HL-60/S4 (cell line): ENCODE results near the gene PDCD2L.
"Not testable (repeated sequence)": the region's sequence is repeated elsewhere in the genome, so short reads cannot be mapped to it uniquely, and the experiment has no call there.

Experiments used
- in situ Hi-C: fragments of 300-500 bp; cut with MboI; formaldehyde crosslinking; loops from 2 replicates; pipeline ENCODE4 v1.14.3; 2022; ENCODE audit warnings: low sequenced_read_pairs

PDCD2L gene, protein sequence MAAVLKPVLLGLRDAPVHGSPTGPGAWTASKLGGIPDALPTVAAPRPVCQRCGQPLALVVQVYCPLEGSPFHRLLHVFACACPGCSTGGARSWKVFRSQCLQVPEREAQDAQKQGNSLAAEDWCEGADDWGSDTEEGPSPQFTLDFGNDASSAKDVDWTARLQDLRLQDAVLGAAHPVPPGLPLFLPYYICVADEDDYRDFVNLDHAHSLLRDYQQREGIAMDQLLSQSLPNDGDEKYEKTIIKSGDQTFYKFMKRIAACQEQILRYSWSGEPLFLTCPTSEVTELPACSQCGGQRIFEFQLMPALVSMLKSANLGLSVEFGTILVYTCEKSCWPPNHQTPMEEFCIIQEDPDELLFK

DNA sequence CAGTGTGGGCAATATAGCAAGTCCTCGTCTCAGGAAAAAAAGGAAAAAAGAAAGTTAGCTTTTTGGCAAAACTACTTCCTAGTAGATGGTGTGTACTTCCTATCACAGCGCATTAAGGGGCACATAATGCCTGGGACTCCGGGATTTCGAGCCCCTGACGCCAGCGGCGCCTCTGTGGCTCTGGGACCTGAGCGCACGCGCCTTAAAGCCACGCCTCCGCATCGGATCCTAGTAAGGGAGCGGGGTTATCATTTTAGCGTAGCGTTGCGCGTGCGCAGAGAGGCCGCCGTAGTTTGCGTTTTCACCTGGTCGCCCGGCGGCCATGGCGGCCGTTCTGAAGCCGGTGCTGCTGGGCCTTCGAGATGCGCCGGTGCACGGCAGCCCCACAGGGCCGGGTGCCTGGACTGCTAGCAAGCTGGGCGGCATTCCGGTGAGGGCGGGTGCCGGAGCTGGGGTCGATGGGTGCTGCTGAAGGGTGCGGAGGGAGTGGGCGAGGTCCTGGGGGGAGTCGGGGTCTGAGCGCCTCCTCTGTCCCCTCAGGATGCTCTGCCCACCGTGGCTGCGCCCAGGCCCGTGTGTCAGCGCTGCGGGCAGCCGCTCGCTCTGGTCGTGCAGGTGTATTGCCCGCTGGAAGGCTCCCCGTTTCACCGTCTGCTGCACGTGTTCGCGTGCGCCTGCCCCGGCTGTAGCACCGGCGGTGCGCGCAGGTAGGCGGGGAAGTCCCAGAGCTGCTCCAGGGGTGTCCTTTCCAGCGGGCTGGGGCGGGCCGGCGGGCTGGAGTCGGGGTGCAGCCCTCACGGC is at the start of gene PDCD2L:
PDCD2L (plus strand) TSS at position 291 of the 801 bp plus-strand sequence; CDS start at position 323, 32 bp downstream.
- in situ Hi-C loops, result no loop called here

DNA sequence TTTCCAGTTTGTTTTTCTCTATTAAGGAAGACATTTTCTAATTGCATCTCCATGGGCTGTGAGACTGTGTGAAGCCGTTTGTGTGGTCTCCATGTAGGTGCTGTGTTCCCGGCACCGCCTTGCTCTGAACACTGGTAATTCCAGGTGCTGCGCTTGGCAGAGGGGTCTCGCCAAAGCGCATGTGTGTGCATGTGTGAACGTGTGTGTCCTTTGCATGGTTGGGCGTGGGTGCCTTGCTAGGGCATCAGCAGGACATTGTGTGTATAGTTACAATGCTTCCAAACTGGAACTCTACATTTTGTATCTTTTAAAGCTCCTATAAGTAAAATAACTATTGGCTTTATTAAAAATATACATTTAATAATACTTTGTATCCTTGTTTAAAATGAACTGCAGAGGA is 49.0 kb upstream of the PDCD2L start:
- in situ Hi-C loops, result no loop called here

DNA sequence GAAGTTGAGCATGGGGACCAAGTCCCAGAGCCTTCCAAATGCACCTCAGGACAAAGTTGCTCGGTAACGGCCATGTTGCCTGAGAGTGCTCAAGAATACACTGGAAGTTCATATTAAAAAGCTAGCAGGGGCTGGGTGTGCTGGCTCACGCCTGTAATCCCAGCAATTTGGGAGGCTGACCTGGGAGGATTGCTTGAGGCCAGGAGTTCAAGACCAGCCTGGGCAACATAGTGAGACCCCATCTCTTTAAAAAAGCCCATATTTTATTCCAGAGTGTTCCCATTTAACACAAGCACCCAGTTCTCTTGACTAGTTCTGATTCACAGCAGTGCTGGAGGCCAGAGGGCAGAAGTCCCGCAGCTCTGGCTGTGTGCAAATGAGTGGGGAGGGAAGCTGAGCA is 47.3 kb upstream of the PDCD2L start:
- in situ Hi-C loops, result no loop called here

DNA sequence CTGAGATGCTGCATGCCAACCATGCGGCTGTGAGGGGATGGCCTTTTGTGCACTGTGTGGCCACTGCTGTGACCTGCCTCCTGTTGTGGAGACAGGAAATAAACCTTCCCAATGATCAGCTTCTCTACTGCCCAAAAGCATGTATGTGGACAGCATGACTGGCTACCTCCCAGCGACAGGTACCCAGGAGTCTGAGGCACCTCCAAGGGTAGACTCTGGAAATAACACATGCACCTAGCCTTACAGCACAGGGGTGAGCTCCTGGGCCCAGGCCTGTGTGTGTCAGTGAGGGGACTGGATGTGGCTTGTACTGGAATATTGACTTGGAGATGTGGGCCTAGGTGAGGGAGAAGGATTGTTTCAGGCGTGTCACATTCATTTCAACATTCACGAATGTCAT is 46.8 kb upstream of the PDCD2L start:
- in situ Hi-C loops, result no loop called here

DNA sequence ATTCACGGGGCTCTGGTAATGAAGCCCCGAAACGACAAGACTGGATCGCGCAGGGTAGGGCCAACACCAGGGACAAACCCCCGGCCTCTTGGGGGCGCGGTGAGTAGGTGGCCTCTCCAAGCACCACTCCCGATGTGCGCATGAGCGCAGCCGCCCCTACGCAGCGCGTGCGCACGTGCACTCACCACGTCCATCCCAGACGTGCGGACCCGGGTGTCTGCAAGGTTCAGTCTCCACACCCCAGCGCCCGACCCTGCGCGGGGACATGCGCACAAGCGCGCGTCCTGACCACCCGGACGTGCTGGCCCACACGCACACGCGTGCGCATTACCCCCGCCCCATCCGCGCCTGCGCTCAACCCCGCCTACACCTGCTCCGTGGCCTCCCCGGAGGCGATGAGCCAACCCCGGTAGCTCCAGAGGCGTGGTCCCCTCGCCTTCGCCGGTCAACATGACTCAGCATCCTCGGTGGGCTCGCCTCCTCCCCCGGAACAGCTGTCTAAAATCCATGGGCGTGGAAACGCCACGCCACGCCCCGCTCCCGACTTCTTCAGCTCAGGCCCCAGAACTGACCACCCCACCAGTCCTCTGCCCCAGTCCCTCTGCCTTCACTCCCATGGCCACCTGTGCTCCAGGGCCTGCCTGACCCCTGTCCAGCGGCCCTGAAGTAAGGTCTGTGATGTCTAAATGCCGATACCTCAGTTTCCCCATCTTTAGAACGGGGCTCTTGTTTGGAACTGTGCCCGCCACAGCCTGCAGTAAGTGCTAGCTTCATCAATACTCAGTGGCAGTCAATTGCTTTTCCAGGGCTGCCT is 44.9 kb upstream of the PDCD2L start:
- in situ Hi-C loops, result no loop called here

DNA sequence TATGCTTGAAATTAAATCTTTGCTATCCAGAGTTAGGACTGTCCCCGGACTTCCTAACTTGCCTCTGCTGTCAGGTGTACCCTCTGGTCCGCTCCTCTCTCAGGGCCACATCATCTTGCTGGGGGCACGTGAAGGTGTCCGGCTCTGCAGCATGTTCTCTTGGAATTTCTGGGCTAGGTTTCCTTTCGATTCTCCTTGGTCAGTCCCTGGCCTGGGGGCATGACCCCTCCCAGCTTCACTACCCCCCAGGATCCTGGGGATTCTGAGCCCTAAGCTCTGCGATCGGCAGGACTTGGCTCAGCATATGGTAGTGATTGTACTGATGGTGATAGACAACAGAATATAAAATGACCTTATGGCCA is 44.3 kb upstream of the PDCD2L start:
- in situ Hi-C loops, result no loop called here

DNA sequence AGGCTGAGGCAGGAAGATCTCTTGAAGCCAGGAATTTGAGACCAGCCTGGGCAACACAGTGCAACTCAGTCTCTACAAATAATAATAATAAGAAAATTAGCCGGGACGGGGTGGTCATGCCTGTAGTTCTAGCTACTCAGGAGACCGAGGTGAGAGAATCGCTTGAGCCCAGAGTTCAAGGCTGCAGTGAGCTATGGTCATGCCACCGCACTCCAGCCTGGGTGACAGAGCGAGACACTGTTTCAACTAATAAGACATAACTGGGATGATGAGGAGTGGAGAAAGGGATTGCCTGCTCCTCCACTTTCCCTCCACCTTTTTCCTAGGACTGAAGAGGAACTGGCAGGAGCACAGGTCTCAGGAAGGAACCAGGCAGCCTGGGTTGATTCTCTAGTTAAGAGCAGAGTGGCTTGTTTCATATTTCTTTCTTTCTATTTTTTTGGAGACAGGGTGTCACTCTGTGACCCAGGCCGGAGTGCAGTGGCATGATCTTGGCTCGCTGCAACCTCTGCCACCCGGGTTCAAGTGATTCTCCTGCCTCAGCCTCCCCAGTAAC is 43.8 kb upstream of the PDCD2L start:
- in situ Hi-C loops, result no loop called here

DNA sequence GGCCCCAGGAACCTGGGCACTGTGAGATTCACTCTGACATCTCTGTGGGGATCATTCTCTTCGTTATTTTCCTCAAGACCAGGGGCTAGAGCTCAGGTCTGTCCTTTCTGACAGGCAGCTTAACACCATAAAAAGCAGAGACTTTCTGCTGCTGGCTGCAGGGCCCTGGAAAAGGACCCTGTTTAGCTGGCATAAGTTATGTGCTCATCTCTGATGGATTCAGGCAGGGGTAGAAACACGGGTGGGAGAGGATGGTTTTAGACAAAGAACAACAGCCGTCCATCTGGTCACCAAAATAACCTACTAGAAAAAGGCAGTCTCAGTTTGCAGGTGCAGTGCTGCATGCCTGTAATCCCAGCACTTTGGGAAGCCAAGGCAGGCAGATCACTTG is 41.5 kb upstream of the PDCD2L start:
- in situ Hi-C loops, result no loop called here

DNA sequence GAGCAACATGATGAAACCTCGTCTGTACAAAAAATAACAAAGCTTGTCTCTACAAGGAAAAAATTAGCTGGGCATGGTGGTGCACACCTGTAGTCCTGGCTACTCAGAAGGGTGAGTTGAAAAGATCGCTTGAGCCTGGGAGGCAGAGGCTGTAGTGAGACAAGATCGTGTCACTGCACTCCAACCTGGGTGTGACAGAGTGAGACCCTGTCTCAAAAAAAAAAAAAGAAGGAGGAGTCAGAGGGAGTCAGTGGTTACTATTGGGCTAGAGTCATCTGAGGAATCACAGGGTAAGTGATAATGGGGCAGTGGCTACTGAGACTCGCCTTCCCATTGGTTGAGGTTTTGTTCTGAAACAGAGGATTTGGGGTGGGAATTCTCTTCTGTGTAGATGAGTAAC is 41.1 kb upstream of the PDCD2L start:
- in situ Hi-C loops, result no loop called here

DNA sequence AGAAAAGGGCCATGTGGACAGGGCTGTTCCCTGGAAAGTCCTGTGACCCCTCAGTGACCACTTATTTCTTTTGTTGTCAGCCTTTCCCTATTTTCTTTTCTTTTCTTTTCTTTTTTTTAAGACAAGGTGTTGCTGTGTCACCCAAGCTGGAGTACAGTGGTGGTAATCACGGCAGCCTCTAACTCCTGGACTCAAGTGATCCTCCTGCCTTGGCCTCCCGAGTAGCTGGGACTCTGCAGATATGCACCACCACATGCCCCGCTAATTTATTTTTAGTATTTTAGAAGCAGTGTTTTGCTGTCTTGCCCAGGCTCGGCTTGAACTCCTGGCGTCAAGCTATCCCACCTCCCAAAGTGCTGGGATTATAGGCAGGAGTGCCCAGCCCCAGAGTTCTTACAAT is 40.3 kb upstream of the PDCD2L start:
- in situ Hi-C loops, result no loop called here

DNA sequence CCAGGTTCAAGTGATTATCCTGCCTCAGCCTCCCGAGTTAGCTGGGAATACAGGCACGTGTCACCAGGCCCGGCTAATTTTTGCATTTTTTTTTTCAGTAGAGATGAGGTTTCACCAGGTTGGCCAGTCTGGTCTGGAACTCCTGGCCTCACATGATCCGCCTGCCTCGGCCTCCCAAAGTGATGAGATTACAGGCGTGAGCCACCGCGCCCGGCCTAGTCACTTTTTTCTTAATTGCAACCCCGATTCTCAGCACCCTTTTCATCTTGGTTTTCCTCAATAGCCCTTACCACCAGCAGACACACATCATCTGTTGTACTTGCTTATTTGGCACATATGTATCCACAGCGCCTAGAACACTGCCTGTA is 39.8 kb upstream of the PDCD2L start:
- in situ Hi-C loops, result no loop called here

DNA sequence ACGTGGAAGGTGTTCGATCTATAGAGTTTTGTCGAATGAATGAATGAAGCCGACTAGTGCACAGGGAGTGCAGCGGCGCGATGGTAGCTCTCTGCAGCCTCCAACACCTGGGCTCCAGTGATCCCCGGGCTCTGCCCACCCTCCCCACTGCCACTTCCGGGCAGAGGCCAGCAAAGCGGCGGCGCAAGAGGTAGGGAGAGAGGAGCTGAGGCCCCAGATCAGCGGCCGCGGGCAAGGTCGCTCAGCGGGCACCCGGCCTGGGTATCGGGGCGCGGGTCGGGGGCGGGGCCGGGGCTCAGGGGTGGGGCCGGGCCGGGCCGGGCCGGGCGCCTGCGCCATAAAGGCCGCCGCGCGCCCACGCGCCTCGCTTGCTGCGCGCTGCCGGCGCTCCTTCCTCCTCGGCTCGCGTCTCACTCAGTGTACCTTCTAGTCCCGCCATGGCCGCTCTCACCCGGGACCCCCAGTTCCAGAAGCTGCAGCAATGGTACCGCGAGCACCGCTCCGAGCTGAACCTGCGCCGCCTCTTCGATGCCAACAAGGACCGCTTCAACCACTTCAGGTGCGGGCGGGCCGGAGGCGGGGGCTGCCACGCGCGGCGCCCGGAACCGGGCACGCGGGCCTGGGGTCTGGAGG is 39.3 kb upstream of the PDCD2L start, which contains the start of gene GPI:
GPI (plus strand) TSS at position 367 of the 633 bp plus-strand sequence; CDS start at position 438, 71 bp downstream.
- in situ Hi-C loops, result no loop called here

DNA sequence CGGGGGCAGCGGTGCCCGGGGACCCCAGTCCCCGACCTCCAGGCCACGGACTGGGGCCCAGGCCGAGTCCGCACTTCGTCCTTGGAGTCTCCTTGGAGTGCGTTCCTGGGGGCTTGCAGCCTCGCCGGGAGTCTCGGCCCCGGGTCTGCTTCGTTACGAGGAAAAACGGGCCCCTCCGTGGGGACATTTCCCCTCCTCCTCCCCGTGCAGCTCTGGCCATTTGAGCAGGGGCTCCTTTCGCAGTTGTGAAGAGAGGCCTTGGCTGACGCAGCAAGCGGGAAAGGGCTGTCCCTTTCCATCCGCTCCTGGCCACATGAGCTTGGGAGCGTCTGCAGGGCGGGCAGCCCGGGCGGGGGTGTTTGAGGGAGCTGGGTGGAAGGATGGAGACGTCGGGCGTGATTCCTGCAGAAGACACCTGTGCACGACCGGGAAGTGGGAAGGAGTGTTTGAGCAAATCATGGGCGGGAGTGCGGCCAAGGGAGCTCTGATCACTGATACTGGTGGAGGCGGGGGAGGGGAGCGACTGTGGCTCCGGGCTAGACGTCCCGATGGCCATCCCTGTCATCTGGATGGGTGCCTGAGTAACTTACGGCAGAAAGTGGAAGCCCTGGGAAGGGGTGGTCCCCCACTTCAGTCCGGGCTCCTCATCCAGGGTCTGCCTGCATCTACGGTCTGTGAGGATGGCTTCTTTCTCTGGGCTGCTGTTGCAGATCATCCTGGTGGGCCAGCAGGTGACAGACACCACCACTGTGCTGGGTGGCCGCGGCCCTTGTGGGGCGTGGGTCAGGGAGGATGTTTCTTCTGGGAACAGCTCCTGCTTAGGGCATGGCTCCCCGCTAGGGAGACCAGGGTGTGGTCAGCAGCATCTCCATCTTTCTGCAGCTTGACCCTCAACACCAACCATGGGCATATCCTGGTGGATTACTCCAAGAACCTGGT is 38.5 kb upstream of the PDCD2L start:
- in situ Hi-C loops, result no loop called here

DNA sequence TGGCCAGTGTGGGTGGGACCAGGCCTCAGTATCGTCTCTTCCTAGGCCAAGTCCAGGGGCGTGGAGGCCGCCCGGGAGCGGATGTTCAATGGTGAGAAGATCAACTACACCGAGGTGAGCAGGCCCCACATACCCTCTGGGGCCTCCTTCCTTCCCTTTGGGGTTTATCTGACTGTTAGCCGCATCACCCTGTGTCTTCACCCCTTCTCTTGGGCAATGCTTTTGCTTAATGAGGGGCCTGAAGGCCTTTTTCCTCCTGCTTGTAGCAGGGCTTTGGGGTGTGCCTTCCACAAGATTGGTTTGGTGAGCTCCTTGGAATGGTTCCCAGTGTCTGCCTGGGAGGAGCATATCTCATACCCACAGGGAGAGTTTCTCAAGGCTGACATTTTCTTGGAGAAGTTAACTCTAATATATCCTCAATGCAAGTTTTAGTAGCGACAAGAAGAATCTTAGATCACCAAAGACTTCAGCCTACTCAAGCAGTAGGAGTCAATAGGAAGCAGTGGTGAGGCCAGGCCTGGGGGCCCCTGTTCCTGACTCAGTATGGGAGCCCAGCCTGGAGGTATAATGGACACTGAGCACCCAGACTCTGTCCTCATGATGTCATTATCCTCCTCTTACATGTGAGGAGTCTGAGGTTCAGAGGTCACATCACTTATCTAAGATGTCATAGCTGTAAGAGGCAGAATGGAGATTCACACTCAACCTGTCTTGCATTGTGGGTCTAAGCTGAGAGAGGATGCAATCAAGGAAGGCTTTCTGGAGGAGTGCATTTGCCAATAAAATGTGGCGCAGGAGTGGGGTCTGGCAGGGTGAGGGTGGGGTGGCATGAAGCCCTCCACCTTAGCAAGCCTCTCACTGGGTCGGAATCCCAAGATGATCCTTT is 37.2 kb upstream of the PDCD2L start:
- in situ Hi-C loops, result no loop called here

DNA sequence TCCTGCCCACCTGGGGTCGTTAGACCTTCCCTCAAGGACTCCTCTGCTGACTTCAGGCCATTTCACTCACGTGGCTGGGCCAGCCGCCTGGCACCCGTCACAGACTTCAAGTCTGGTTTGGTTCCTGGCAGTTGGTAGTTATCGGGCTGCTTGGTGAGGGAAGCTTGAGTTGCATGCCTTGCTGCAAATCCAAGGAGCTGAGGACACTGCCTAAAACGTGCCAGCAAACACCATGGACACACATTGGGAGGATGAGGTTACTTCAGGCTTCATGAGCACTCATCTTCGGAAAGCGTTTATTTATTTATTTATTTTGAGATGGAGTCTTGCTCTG is 36.6 kb upstream of the PDCD2L start:
- in situ Hi-C loops, result no loop called here

DNA sequence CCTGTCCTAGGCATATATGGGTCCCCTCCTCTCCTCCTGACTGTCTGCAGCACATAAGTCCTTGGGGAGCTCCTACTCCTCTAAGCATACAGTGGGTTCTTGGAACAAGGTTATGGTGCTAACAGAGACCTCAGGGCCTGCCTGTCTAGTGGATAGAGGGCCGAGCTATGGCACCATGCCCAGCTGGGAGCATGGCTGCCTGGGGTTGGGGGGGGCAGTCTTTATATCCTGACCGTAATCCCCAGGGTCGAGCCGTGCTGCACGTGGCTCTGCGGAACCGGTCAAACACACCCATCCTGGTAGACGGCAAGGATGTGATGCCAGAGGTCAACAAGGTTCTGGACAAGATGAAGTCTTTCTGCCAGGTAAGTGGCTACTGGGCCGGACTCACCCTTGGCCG is 35.9 kb upstream of the PDCD2L start:
- in situ Hi-C loops, result no loop called here

DNA sequence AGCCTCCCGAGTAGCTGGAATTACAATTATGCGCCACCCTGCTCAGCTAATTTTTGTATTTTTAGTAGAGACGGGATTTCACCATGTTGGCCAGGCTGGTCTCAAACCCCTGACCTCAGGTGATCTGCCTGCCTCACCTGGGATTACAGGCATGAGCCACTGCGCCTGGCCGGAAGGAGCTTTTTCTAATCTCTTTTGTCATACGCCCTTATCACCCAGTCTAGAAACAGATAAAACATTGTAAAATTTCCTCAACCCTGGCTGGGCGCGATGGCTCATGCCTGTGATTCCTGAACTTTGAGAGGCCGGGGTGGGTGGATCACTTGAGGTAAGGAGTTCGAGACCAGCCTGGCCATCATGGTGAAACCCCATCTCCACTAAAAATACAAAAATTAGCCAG is 35.0 kb upstream of the PDCD2L start:
- in situ Hi-C loops, result not testable (repeated sequence)

DNA sequence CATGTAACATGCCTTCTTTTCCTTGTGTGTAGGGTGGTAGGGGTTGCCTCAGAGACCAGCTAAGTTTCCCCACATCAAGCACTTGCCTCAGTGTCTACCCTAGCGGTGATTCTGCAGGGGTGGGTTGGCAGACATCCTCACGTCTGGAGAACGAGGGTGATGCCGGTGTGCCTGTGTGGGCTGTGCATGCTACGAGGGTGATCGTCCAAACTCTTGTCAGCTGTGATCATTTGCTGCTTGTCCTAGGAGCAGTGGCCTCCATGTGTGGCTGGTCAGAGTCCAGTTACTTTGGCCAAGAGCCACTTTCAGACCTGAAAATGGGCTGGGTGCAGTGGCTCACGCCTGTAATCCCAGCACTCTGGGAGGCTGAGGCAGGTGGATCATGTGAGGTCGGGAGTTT is 34.1 kb upstream of the PDCD2L start:
- in situ Hi-C loops, result no loop called here

DNA sequence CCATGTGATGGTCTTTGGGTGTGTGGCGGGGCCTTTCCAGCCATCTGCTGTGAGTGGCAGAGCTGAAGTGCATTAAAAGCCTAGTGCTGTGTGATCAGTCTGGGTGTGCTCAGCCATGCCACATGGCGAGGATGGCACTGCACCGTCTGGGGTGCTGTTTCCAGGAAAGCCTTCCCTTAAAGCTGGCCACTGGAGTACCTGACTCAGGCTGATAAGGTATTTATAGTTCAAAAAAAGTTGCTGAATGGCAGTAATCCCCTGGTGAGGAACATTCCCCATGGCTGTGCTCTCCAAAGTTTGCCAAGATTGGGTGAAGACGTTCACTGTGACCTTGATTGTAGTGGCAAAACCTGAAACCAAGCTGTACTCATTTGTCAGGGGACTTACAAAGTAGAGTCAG is 33.2 kb upstream of the PDCD2L start:
- in situ Hi-C loops, result no loop called here
